ENCODE results near the gene SOX1.

SOX1 gene

DNA sequence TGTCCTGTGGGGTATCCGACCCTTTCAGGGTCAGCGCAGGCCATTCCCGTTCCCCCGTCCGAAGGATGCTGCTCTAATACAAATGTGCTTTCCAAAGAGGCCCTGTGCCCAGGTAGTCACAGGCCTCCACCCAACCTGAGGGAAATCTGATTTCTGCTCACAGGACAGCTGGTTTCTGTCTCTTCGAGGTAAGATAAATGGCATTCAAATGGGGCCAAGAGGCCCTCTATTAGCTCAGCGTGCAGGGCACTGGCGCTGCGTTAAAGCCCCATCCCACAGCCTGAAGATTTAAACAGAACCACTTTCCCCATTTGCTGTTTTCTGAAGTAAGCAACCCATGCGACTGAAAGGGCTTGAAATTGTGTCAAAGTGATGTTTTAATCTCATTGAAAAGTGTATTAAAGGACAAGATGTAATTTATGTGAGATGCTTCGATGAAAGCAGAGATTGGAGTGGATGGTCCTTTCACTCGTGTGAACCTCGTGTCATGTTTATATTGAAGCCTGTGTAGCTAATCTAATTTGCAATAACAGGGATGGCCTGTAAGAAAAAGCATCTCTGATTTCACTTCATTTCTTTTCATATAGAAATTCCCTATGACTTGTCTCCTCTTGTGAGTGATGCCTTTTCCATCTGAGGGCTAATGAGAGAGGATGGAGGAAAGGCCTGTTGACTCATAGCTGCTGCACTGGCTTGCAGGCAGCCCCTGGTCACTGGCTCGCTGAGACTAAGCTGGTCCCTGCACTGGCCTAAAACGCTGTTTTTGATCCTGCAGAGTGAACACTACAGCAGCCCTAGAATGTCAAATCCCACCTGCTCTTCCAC lies 7.3 kb upstream of the SOX1 start:
- DNase-seq, result no peak

DNA sequence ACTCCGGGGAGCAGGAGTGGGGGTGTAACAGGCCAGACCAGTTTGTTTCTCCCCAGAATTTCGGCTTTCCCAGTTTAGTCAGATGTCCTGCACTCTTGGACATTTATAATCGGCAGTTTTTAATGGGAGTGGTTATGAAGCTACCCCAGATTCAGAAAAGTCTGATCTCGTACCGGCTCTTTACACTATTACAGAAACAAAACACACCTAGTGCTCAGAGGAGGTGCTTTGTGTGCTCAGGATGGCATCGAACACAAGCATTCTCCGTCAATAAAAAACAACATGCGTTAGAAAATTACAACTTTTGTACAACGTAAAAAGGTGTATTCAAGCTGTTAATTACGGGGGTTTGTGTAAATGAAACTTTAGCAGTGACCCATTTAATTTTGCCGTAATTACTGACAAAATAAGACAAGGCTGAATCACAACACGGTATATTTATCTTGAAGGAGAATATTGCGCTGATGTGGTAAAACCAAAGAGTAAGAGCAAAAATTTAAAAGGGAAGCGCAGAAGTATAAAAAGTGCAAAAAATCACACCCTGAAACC lies 6.6 kb upstream of the SOX1 start:
- no peak for DNase-seq

DNA sequence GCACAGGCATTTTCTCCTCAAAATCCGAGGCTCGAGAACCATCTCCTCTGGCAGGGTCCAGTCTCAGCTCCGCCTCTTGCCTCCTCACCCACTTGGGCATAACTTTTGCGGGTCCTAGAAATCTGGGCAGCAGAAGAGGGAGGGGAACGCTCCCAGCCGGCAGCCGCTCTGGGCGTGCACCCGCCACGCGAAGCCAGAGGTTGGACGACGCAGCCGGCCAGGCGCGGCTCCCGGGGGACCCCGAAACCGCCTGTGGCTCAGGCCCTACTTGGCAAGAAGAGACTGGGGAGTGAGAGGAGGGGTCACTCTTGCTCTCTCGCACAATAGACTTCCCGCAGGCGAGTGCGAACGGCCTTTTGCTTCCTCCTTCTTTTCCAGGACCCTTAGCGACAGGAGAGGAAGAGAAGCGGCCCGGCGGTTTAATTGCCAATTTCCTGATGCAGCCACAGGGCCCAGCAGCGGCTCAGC lies 6.0 kb upstream of the SOX1 start:
- no peak for DNase-seq

DNA sequence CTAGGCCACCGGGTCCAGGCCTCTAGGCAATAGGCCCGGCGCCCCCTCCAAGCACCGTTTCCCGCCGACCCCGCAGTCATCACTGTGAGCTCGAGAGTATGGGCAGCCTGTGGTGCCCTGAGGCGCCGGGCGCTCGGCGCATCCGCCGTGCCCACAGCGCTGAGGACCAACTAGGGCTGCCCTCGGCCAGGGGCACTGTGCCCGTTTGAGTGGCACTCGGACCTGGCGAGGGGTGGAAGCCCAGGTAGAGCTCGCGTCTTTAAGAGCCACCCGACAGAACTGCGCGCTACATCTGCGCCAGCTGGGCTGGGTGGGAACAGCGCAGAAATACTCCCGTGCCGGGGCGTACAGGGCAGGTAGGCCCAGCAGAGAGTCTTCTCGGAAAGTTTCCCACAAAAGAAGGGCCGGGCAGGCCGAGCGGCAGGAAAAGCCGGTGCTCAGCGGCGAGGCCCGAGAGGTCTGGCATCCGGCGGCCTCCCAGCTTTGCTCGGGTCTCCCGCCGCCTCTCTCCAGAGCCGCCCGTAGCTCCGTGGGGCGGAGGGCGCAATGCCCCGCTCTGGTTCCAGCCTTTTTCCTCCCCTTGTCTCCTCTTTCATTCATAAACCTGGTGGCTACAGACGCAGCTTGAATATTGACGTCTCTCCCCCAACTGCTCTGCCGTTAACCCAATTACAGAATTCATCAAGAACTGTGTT lies 5.4 kb upstream of the SOX1 start:
- no peak for DNase-seq

DNA sequence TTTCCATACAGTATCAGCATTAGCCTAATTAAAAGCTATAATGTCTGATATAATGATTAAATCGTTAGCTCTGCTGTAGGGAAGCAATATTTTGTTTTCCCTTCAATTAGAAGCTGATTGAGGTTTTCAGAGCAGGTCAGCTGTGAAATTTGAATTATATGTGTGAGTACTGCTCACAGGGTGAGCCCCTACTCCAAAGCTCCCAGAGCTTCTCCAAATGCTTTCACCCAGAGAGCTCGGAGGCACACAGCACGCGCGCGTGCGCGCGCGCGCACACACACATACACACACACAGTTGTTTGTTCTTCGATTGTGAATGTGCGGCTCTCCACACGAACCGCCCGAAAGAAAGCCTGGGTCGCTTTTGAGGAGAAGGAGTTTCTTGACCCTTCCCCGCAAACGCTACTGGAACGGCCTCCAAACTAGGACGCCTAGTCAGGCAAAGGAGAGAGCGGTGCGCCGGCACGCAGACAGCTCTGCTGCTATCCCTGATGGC lies 4.8 kb upstream of the SOX1 start:
- DNase-seq, result no peak

DNA sequence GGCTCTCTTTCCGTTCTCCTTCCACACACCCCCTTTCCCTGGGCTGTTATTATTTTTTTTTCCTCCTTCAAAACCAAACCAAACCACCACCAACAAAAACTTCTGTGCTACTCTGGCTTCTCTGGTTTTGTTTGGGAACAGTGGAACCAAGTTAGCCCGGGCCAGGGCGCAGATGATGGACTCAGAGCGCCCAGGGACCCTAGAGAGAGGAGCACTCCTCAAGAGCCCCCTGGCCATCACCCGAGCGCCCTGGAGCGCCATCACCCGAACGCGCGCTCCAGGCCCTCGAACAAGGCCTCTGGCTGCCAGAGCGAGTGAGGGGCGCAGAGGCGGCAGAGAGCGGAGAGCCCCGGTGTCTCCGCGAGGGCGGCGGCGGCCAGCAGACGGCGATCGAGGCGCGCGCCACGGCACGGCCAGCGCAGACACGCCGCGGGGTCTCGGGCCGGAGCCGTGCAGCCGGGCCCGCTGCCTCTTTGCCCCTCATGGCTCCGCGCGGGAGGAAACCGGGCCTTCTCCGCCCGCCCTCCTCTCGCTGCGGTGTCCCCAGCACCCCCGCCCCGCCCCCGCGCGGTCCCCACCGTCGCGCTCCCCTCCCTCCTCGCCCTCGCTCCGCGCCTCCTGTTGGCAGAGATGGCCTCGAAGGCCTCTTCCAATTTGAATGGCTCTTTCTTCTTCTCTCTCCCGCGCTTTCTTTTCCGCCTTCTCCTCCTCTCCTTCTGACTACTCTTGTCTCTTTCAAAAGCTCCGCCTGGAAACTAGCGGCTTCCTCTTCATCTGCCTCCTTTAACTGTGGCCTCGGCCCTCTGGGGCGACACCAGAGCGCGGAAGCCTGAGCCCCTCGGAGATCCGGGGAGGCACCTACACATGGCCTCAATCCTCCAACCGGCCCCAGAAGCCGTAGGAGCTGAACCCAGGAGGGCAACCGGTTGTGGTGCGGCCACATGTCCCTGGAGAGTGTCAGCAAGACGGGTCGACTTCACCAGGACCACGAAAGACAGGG lies 4.1 kb upstream of the SOX1 start:
- DNase-seq, result no peak

DNA sequence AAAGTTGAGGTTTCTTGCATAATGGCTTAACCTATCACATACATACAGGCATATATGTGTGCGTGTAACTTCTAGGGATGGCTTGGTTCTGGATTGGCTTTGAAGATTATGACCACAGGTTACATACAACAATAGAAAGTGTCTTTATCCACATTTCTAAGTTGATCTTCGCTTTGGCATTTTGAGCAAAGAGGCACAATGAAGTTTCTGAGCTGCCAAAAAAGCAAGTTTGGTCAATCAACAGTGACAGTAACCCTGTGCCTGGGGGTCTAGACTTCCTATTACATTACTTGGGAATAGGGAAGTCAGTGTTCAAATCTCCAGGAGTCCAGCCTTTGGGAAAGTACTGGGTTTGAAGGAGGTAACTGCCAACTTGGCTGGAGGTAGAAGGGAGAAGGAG lies 3.1 kb upstream of the SOX1 start:
- no peak for DNase-seq

DNA sequence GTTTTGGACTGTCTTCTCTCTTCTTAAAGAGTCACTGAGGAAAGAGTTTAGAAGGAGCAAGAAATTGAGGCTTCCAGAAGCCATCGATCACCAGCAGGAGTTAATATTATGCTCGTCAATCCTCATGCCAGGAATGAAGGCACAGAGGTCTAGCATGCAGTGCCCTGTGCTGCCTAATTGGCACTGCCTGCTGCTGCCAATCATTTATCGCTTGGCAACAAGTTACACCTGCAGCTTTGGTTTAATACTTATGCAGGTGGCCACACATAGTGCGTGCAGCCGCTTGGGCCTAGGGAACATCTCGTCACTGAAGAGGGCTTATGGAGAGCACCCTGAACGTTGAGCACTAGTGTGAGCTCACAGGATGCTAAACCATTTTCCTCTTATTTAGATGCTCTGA lies 2.7 kb upstream of the SOX1 start:
- no peak for DNase-seq

DNA sequence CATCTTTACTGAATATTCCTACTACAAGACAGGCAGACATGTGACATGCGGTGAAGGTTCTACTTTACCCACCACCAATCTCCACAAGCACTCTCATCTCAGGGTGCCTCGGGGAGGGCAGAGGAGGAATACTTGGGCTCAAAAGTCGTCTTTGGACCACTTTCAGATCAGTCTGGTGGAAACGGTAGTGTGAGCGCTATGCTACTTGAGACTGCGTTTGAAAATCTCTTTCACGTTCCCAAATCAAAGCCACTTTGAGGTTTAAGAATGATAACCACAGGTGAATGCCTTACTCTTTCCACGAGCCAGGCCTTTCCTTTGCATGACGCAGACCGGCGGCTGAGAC lies 1.5 kb upstream of the SOX1 start:
- DNase-seq, result no peak

DNA sequence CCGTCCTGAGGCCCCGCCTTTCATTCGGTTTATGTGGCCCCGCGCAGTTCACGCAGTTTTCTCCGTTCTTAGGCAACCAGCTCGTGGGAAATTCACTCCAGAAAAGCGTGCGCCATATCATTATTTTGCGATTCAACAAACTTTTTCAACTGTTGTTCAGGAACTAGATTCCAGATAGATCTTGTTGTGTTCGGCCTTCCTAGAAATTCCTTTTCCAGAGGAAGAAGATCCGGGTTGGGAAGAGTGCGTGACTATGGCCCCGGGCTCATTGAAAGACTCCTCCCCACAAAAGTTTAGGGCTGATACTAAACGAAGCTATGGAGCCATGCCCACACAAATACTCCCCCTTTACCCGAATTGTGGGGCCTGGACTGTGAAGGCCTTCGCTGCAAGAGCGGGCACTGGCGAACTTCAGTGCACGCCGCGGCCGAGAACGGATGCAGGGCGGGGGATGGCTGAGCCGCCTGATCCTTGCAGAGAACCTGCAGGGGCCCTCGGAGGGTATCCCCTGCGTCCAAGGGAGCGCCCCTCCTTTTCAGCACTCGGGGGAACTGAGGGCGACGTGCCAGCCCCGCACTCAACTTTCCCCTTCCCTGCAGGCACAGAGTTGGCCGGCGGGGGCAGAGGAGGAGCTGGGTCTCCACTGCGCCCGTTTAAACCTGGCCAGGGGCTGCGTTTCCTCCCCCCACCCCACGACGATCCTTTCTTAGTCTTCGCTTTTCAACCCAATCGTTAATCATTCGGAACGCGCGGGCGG lies 904 bp upstream of the SOX1 start:
- no peak for DNase-seq

DNA sequence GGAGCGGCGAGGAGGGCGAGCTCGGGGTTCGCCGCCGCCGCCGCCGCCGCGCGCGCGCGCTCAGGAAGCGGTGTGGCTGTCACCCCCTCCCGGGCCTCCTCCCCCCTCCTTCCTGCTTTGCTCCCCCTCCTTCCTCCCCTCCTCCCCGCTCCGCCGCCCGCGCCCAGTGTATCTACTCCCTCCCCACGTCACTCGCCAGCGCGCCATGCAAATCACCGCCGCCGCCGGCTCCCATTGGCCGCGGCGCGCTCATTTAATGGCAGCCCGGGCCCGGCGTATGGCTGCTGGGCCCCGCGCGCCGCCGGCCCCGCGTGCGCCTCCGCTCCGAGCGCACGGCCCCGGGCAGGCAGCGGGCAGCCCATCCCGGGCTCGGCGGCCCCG lies 335 bp upstream of the SOX1 start:
- DNase-seq, result peak; percentile 47

DNA sequence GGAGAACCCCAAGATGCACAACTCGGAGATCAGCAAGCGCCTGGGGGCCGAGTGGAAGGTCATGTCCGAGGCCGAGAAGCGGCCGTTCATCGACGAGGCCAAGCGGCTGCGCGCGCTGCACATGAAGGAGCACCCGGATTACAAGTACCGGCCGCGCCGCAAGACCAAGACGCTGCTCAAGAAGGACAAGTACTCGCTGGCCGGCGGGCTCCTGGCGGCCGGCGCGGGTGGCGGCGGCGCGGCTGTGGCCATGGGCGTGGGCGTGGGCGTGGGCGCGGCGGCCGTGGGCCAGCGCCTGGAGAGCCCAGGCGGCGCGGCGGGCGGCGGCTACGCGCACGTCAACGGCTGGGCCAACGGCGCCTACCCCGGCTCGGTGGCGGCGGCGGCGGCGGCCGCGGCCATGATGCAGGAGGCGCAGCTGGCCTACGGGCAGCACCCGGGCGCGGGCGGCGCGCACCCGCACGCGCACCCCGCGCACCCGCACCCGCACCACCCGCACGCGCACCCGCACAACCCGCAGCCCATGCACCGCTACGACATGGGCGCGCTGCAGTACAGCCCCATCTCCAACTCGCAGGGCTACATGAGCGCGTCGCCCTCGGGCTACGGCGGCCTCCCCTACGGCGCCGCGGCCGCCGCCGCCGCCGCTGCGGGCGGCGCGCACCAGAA lies 1.1 kb downstream of the SOX1 start:
- DNase-seq, result no peak

DNA sequence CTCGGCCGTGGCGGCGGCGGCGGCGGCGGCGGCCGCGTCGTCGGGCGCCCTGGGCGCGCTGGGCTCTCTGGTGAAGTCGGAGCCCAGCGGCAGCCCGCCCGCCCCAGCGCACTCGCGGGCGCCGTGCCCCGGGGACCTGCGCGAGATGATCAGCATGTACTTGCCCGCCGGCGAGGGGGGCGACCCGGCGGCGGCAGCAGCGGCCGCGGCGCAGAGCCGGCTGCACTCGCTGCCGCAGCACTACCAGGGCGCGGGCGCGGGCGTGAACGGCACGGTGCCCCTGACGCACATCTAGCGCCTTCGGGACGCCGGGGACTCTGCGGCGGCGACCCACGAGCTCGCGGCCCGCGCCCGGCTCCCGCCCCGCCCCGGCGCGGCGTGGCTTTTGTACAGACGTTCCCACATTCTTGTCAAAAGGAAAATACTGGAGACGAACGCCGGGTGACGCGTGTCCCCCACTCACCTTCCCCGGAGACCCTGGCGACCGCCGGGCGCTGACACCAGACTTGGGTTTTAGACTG lies 1.7 kb downstream of the SOX1 start:
- DNase-seq, result no peak

DNA sequence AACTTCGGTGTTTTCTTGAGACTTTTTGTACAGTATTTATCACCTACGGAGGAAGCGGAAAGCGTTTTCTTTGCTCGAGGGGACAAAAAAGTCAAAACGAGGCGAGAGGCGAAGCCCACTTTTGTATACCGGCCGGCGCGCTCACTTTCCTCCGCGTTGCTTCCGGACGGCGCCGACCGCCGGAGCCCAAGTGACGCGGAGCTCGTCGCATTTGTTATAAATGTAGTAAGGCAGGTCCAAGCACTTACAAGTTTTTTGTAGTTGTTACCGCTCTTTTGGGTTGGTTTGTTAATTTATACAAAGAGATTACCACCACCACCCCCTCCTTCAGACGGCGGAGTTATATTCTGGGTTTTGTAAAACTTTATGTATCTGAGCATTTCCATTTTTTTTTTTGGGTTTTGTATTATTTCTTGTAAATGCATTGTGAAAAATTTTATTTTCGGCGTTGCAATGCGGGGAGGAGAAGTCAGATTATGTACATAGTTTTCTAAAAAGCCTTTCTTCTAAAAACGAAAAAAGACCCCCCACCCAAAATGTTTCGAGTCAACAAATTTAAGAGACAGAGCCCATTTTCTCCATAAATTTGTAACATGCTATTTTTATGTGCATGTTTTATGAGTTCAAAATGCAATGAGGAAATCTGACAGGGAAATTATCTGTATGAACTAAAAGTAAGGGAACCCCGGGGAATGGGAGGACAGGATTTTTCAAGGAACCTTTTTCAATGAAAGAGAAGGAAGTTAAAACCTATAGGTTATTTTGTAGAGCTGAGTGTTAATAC lies 2.3 kb downstream of the SOX1 start:
- DNase-seq, result no peak

DNA sequence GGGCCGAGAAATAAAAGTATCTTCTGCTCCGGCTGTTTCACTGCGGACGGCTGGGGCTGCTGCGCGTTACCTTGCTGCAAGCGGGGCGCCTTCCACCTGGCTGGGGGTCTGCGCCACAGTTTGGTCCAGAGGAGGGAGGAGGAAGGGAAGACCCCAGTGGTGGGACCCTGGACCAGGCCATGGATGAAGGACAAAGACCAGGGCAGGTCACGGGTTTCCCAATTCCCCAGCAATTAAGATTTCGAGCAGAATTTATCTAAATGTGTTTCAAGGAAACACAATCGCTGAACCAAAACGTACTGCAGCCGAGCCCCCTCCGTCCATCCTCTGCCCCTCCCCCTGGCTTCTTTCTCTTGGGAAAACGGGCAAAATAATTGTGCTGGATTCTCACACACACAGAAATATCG lies 2.9 kb downstream of the SOX1 start:
- no peak for DNase-seq

DNA sequence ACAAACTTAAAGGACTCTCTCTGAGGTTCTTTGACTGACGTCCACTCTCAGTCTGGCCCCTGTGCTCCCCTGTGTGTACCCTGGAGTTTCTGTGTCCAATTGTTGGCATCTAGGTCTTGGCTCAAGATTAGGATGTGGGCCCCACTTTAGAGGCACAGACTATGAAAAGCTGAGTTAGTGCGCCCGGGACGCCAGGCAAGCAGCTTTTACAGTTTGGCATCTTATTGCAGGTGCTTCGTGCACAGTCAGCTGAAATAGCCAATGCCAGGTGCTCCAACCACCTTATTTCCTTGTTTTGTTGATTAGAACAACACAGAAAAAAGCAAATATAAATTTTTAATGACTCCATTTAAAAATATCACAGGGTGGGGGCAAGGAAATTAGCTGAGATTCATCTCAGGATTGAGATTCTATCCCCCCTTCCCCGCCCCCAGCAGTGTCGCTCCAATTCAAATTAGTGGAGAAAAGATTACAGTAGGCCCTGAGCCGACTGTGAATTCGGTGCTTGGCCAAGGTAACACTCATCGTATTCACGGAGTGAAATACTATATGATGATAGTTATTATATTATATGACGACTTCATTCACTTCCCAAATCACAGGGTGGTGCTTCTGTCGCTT lies 4.3 kb downstream of the SOX1 start:
- no peak for DNase-seq

DNA sequence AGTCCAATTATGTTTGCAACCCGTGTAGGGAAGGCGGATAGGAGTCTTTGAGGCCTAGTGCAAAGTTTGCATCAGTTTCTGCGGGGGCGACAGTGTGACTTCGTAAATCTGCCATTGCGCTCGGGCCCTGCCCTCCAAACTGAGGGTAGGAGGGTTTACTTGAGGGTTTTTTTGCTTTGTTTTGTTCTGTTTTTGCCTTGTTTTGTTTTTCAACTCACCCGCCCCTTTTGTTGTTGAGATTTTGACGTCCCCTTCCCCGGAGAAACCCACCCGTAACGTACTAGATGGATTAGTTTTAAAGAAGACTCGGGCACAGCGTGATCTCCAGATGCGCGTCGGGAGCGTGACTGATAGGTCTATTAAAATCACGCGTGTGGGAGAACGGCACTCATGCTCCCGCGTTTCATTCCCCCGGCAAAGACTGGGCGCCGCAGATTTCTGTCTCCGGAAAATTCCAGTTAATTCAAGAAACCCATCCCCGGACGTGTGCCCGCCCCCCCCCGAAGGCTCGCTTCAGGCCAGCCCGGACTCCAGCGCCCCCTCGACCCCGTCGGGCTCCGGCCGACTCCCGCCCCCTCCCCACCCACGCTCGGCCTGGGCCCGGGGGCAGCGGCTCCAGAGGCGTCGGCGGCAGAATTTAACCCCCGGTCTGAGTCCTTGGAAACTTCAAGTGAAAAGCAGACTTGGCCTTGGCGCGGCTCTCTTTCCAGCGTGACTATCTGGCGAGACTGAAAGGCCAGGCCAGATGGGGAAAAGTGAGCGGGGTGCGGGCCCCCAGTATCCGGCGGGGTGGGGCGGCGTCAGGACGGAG lies 5.0 kb downstream of the SOX1 start:
- no peak for DNase-seq

DNA sequence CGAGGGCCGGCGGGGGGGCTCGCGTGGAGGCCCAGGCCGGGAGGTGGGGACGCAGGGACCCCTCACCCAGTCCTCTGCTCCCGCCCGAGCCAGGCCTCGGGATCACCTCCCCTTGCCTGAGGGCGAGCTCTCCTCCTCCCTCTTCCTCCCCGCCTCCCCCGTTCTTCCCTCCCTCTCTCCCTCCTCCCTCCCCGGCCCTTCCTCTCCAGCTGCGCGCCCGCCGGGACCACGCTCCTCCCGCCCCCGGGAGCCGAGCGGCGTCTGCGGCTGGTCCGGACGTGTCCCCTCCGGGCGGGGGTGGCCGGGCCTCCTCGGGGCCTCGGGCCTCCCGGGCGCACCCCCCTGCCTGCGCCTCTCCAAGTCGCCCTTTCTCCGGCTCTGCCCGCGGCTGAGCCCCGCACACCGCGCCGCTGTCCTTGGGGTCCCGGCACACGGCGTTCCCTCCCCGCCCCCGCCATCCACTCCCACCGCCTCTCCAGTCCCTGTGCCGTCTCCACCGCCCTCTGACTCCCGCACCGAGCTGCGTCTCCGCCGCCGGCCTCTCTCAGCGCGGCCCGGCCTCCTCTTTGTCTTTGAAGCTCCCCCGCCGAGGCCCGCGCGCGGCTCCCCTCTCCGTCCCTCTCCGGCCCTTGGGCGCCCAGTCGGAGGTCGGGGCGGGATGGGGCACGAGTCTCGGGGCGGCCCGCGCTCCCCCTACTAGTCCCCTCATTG lies 5.7 kb downstream of the SOX1 start:
- DNase-seq, result no peak
